ENCODE measurements around the gene RPL10. TPM values are rescaled to one million over a fixed set of nuclear protein-coding genes. Genes with fewer than 3 reads are reported as not detected.

The RPL10 gene
- total RNA-seq, 6 experiments from 2014 or later: 899 to 1,899 (median 1,157) TPM

GRCh38 chrX:154411981-154412340 is 13.8 kb downstream of the RPL10 start:
- intact Hi-C loops (cut with DNase I): no loop called here
- Histone ChIP-seq H3K9me3 (no peaks in the 10 kb centered on the region), H3K4me1 (no peaks in the 10 kb centered on the region), H3K27ac (peak overlapping the region; percentile 78 to 88 (median 86)), H3K27me3 (no peaks in the 10 kb centered on the region), H3K4me3 (peak overlapping the region; percentile 52 to 72 (median 70)), H3K36me3 (no peaks in the 10 kb centered on the region)
- TF ChIP-seq CTCF (IDR thresholded peaks at IDR 0.05): no peak
- TF ChIP-seq POLR2A (IDR thresholded peaks at IDR 0.05): no peak
- DNase-seq: peak; percentile 73 to 77 (median 74)
- peak; percentile 73 to 81 (median 79) for ATAC-seq
- 29% methylated on average over 11 of the region's 29 CpGs for WGBS (ENCODE audit: insufficient coverage, low coverage, low lambda C conversion rate, missing lambda C conversion rate)

- no peak for DNase-seq
- Histone ChIP-seq H3K27me3 (no peaks in the 10 kb centered on the region), H3K4me3 (peak overlapping the region; percentile 52 to 72 (median 70)), H3K27ac (peak overlapping the region; percentile 78 to 88 (median 86)), H3K4me1 (no peaks in the 10 kb centered on the region), H3K9me3 (no peaks in the 10 kb centered on the region), H3K36me3 (no peaks in the 10 kb centered on the region)
- intact Hi-C loops (cut with DNase I): no loop called here
- TF ChIP-seq CTCF (IDR thresholded peaks at IDR 0.05): no peak
- TF ChIP-seq POLR2A (IDR thresholded peaks at IDR 0.05): no peak
- ATAC-seq: peak in 3 of 4 donors; percentile 6 to 21 (median 7)
- 20% methylated on average over 3 of the region's 4 CpGs for WGBS (ENCODE audit: insufficient coverage, low coverage, low lambda C conversion rate, missing lambda C conversion rate)
Measured at GRCh38 chrX:154412468-154412867, 14.3 kb downstream of the RPL10 start.

GRCh38 chrX:154413142-154413541 is 15.0 kb downstream of the RPL10 start:
- H3K27ac ChIP-seq: no peak overlapping the region
- DNase-seq (no peak), ATAC-seq (no peak)
- no peaks in the 10 kb centered on the region for H3K27me3 ChIP-seq
- H3K4me1 ChIP-seq: no peaks in the 10 kb centered on the region
- no peaks in the 10 kb centered on the region for H3K36me3 ChIP-seq
- H3K9me3 ChIP-seq: no peaks in the 10 kb centered on the region
- WGBS (ENCODE audit: insufficient coverage, low coverage, low lambda C conversion rate, missing lambda C conversion rate): no CpG with 5 or more reads among the region's 8 CpGs
- intact Hi-C loops (cut with DNase I): no loop called here
- no peak overlapping the region for H3K4me3 ChIP-seq
- no peak for TF ChIP-seq CTCF (IDR thresholded peaks at IDR 0.05)
- TF ChIP-seq POLR2A (IDR thresholded peaks at IDR 0.05): no peak

- no peak overlapping the region for H3K27ac ChIP-seq
- ATAC-seq (no peak), DNase-seq (no peak)
- H3K4me3 ChIP-seq: no peak overlapping the region
- WGBS (ENCODE audit: insufficient coverage, low coverage, low lambda C conversion rate, missing lambda C conversion rate): 61% methylated on average over 7 of the region's 7 CpGs
- H3K9me3 ChIP-seq: no peaks in the 10 kb centered on the region
- no peak for TF ChIP-seq POLR2A (IDR thresholded peaks at IDR 0.05)
- TF ChIP-seq CTCF (IDR thresholded peaks at IDR 0.05): no peak
- no peaks in the 10 kb centered on the region for H3K27me3 ChIP-seq
- no peaks in the 10 kb centered on the region for H3K4me1 ChIP-seq
- intact Hi-C loops (cut with DNase I): no loop called here
- no peaks in the 10 kb centered on the region for H3K36me3 ChIP-seq
Measured at GRCh38 chrX:154417157-154417556, 19.0 kb downstream of the RPL10 start.

GRCh38 chrX:154419189-154419588 is 21.0 kb downstream of the RPL10 start:
- intact Hi-C loops (cut with DNase I): no loop called here
- WGBS (ENCODE audit: insufficient coverage, low coverage, low lambda C conversion rate, missing lambda C conversion rate): 83% methylated on average over 4 of the region's 8 CpGs
- ATAC-seq (no peak), DNase-seq (no peak)
- no peak for TF ChIP-seq POLR2A (IDR thresholded peaks at IDR 0.05)
- no peak for TF ChIP-seq CTCF (IDR thresholded peaks at IDR 0.05)
- Histone ChIP-seq H3K4me3 (no peak overlapping the region), H3K36me3 (no peaks in the 10 kb centered on the region), H3K4me1 (no peaks in the 10 kb centered on the region), H3K9me3 (no peaks in the 10 kb centered on the region), H3K27ac (no peak overlapping the region), H3K27me3 (no peaks in the 10 kb centered on the region)

All from right lobe of liver (tissue), 6 donors.